GM19372 (cell line): ENCODE data around the gene EFCAB14.
"Not testable (repeated sequence)": the region's sequence is repeated elsewhere in the genome, so short reads cannot be mapped to it uniquely, and the experiment has no call there.

Experiments
- ATAC-seq: cut with Tn5 transposase; IDR thresholded peaks from one replicate; pipeline ENCODE4 v1.9.1; 2021; ENCODE audit warnings: mild to moderate bottlenecking, low read depth, moderate library complexity; ENCODE audit not compliant: unreplicated experiment

Gene EFCAB14

GRCh38 chr1:46657775-46658174 lies 61.1 kb downstream of the EFCAB14 start:
- no peak for ATAC-seq

- ATAC-seq: no peak
Measured at GRCh38 chr1:46656643-46657042, 62.3 kb downstream of the EFCAB14 start.

- ATAC-seq: no peak
Measured at GRCh38 chr1:46655848-46656247, 63.1 kb downstream of the EFCAB14 start.

- not testable (repeated sequence) for ATAC-seq
Measured at GRCh38 chr1:46654698-46655097, 64.2 kb downstream of the EFCAB14 start.

- ATAC-seq: no peak
Measured at GRCh38 chr1:46654012-46654411, 64.9 kb downstream of the EFCAB14 start.

GRCh38 chr1:46653405-46653958 lies 65.4 kb downstream of the EFCAB14 start:
- no peak for ATAC-seq

GRCh38 chr1:46652321-46653100 lies 66.4 kb downstream of the EFCAB14 start:
- no peak for ATAC-seq

GRCh38 chr1:46651152-46651551 lies 67.8 kb downstream of the EFCAB14 start:
- not testable (repeated sequence) for ATAC-seq

GRCh38 chr1:46650491-46650890 lies 68.4 kb downstream of the EFCAB14 start:
- no peak for ATAC-seq

- ATAC-seq: no peak
Measured at GRCh38 chr1:46649764-46650163, 69.2 kb downstream of the EFCAB14 start.

GRCh38 chr1:46647611-46648010 lies 71.3 kb downstream of the EFCAB14 start:
- ATAC-seq: no peak

GRCh38 chr1:46646844-46647243 lies 72.1 kb downstream of the EFCAB14 start:
- no peak for ATAC-seq

GRCh38 chr1:46646331-46646730 lies 72.6 kb downstream of the EFCAB14 start:
- no peak for ATAC-seq

- no peak for ATAC-seq
Measured at GRCh38 chr1:46645815-46646214, 73.1 kb downstream of the EFCAB14 start.

GRCh38 chr1:46643368-46643775 lies 75.5 kb downstream of the EFCAB14 start:
- no peak for ATAC-seq

- no peak for ATAC-seq
Measured at GRCh38 chr1:46642115-46642680, 76.7 kb downstream of the EFCAB14 start.

GRCh38 chr1:46639547-46639946 lies 79.4 kb downstream of the EFCAB14 start:
- ATAC-seq: no peak

- no peak for ATAC-seq
Measured at GRCh38 chr1:46638921-46639320, 80.0 kb downstream of the EFCAB14 start.

GRCh38 chr1:46637444-46638083 lies 81.3 kb downstream of the EFCAB14 start:
- no peak for ATAC-seq

- ATAC-seq: no peak
Measured at GRCh38 chr1:46635205-46635604, 83.7 kb downstream of the EFCAB14 start.

- ATAC-seq: no peak
Measured at GRCh38 chr1:46630719-46631118, 88.2 kb downstream of the EFCAB14 start.
